ENCODE measurements around the gene ADM2.

The ADM2 gene

GRCh38 chr22:50461979-50462540, 19.3 kb upstream of the ADM2 start:
- no peak for TF ChIP-seq CTCF (IDR thresholded peaks at IDR 0.05; ENCODE audit: control insufficient read depth, insufficient read depth, low read depth, low read length, missing control alignments)

GRCh38 chr22:50463188-50463900, 18.0 kb upstream of the ADM2 start:
- no peak overlapping the region for H3K4me3 ChIP-seq (ENCODE audit: control insufficient read depth, low read depth, low read length)
- DNase-seq (ENCODE audit: low read depth) = no peak
- TF ChIP-seq CTCF (IDR thresholded peaks at IDR 0.05; ENCODE audit: control insufficient read depth, insufficient read depth, low read depth, low read length, missing control alignments) = no peak

More at GRCh38 chr22:50461979-50462540, 19.3 kb upstream of the ADM2 start:
- no peak for DNase-seq (ENCODE audit: low read depth)
- no peak overlapping the region for H3K4me3 ChIP-seq (ENCODE audit: control insufficient read depth, low read depth, low read length)

- DNase-seq (ENCODE audit: low read depth) = no peak
- TF ChIP-seq CTCF (IDR thresholded peaks at IDR 0.05; ENCODE audit: control insufficient read depth, insufficient read depth, low read depth, low read length, missing control alignments) = no peak
- H3K4me3 ChIP-seq (ENCODE audit: control insufficient read depth, low read depth, low read length) = no peak overlapping the region
These were observed 16.9 kb upstream of the ADM2 start for GRCh38 chr22:50464451-50464850.

DNA sequence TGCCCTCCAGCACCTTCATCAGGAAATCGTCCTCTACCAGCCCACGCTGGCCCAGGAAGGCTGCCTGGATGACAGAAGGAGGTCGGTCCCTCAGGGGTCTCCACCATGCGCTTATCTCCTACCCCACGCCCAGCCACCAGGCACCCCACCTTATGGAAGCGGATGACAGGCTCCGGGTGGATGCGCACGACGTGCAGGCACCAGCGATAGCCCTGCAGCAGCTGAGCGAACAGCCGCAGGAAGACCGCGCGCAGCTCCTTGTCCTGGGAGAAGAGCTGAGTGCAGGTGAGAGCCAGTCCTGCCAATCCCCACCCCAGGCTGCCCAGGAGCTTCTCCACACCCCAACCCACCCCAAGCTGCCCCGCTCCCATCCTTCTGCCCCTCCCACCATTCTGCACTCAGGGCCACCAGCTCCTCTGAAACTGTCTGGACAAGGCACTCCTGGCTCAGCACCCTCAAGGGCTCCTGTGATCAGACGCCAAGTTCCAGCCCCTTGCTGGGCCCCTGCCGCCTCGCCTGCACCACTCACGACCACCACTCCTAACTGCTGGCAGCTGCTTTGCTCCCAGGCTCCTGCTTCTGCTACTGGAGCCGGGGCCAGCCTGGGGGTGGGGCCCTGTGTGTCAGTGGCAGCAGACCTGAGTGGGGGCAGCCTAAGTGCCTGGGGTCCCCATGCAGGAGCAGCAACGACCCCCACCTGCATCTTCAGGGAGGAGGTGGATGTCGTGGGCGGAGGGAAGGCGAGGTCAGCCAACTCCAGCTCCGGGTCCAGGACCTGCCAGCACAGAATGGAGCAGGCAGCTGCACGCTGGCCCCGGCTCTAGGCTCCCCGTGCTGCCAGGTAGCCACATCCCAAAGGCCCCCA, 16.0 kb upstream of the ADM2 start:
- DNase-seq (ENCODE audit: low read depth) = no peak
- TF ChIP-seq CTCF (IDR thresholded peaks at IDR 0.05; ENCODE audit: control insufficient read depth, insufficient read depth, low read depth, low read length, missing control alignments) = no peak

DNA sequence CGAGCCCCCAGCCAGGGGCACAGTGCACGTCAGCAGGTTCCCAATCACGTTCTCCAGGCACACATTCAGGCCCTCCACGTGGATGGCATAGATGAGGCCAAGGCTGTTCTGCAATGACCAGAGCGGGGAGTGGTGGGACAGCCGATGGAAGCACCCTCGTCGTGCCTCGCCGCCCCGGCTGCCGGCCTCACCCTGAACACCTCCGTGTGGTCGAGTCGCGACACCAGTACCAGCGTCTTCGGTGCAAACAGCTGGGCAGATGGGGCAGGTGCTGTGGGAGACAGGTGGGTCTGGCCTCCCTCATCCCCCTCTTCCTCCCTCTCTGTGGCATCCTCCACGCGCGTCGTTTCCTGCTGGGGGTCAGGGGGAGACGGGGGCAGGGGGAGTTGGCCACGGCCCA, 14.0 kb upstream of the ADM2 start:
- DNase-seq (ENCODE audit: low read depth) = no peak
- TF ChIP-seq CTCF (IDR thresholded peaks at IDR 0.05; ENCODE audit: control insufficient read depth, insufficient read depth, low read depth, low read length, missing control alignments) = no peak
- no peak overlapping the region for H3K4me3 ChIP-seq (ENCODE audit: control insufficient read depth, low read depth, low read length)

More for the DNA sequence above, 16.0 kb upstream of the ADM2 start:
- H3K4me3 ChIP-seq (ENCODE audit: control insufficient read depth, low read depth, low read length) = no peak overlapping the region

DNA sequence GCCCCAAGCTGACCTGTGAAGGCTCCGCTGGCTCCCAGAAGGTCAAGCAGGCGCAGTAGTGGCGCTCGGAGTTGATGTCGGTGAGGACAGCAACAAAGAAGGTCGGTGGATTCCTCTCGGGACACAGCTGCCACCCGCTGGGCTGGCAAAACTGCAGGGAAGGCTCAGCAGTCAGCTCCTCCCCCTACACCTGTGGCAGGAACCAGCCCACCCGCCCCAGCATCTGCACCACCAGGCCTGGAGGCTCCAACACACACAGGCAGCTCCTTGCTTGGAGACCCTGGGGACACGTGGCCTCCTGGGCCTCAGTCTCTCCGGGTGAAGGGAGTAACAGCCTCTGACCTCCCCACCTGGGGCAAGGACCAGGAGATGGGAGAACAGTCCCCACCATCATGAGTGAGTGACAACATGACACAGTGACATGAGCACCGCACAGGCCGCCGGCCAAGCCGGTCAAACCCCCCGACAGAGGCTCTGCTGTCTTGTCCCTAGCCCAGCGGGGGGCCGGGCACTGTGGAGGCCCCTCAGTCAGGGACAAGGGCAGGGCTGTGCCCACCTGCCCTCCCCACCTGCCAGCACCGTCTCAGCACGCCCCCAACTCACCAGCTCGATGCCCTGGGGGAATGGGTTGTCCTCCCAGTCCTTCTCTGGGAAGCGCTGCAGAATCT, 13.4 kb upstream of the ADM2 start:
- no peak overlapping the region for H3K4me3 ChIP-seq (ENCODE audit: control insufficient read depth, low read depth, low read length)
- no peak for TF ChIP-seq CTCF (IDR thresholded peaks at IDR 0.05; ENCODE audit: control insufficient read depth, insufficient read depth, low read depth, low read length, missing control alignments)
- no peak for DNase-seq (ENCODE audit: low read depth)
